Right ventricle myocardium inferior (tissue), 1 donor: ENCODE data around the gene LUC7L3. TPM values are rescaled to one million over a fixed set of nuclear protein-coding genes. Genes with fewer than 3 reads are reported as not detected.
"Not testable (repeated sequence)": the region's sequence is repeated elsewhere in the genome, so short reads cannot be mapped to it uniquely, and the experiment has no call there.

ENCODE experiments used
- ATAC-seq: fragments of 200-7000 bp; cut with Tn5 transposase; one replicate; pipeline ENCODE4 v1.9.1; 2020; ENCODE audit warnings: mild to moderate bottlenecking, moderate library complexity
- DNase-seq: peaks from one replicate; pipeline ENCODE4 v3.0.0; 2021; ENCODE audit errors: missing footprints
- intact Hi-C: fragments of 100-400 bp; cut with DNase I; formaldehyde crosslinking; loops from one replicate; pipeline ENCODE4 v1.11.0; 2022
- long read RNA-seq: library from polyadenylated mRNA; unstranded; transcript quantifications from one replicate; pipeline ENCODE4 v2.0.0, GENCODE V29; 2021
- total RNA-seq: library from RNA; stranded (reverse); fragmentation: NEBNext Ultra II Directional; extraction: Animal tissue kit (Norgen Biotek cat#: 25700); gene quantifications from one replicate; pipeline ENCODE4 v1.2.1, GENCODE V29; 2021
- donor health status: DM: no; HTN: yes; CAD: no; lungs with severe emphysema.

LUC7L3 gene, protein sequence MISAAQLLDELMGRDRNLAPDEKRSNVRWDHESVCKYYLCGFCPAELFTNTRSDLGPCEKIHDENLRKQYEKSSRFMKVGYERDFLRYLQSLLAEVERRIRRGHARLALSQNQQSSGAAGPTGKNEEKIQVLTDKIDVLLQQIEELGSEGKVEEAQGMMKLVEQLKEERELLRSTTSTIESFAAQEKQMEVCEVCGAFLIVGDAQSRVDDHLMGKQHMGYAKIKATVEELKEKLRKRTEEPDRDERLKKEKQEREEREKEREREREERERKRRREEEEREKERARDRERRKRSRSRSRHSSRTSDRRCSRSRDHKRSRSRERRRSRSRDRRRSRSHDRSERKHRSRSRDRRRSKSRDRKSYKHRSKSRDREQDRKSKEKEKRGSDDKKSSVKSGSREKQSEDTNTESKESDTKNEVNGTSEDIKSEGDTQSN
- 49.3 TPM for total RNA-seq
- long read RNA-seq, partial matches to known transcripts, result 1 of 9 reads
- long read RNA-seq, other reads (novel, unspliced or antisense), result 3 of 9 reads

DNA sequence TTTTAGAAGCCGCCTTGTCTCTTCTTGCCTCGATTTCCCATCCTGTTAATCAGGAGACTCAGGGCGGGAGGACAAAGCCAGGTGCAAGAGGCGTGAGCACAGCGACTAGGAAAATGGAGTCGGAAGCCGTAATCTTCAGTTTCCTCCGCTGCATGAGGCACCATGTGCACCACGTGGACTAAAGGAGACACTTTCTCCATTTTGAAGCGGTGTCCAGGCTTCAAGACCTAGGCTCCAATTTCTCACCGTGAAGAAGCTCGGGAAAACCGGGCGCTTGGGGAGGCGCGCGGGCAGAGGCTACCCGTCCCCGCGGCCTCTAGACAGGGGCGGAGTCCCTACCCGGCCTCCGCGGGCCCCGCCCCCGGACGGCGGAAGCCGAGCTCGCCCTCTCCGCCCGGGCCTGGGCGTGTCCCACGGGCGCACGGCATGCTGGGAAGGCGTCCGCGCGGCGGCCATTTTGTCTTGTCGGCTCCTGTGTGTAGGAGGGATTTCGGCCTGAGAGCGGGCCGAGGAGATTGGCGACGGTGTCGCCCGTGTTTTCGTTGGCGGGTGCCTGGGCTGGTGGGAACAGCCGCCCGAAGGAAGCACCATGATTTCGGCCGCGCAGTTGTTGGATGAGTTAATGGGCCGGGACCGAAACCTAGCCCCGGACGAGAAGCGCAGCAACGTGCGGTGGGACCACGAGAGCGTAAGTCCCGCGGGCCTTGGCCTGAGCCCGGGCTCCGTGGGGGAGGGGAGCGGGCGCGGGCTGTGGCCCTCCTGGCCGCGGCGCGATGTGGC is at the start of gene LUC7L3:
Gene LUC7L3 (plus strand): TSS at position 460 of the 780 bp plus-strand sequence. CDS start 130 bp downstream, at position 590.
- intact Hi-C loops, result loop anchor here (10.0 kb wide), 1 partner anchor 435 kb away; the partner anchor contains the start of gene NME1
- ATAC-seq (peak; percentile 98), DNase-seq (peak; percentile 98)

DNA sequence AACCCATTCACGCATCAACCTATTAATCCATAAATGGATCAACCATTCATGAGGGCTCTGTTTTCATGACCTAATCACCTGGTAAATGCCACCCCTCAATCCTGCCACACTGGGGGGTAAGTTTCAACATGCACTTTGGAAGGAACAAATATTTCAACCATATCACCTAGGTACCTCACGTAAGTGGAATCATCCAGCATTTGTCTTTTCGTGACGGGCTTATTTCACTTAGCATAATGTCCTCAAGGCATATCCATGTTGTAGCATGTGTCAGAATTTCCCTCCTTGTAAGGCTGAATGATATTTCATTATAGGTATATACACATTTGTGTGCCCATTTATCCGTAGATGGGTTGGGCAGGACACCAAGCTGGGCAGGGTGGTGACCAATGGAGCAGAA is 47.3 kb upstream of the LUC7L3 start:
- DNase-seq, result peak; percentile 4
- intact Hi-C loops, result no loop called here
- no peak for ATAC-seq

DNA sequence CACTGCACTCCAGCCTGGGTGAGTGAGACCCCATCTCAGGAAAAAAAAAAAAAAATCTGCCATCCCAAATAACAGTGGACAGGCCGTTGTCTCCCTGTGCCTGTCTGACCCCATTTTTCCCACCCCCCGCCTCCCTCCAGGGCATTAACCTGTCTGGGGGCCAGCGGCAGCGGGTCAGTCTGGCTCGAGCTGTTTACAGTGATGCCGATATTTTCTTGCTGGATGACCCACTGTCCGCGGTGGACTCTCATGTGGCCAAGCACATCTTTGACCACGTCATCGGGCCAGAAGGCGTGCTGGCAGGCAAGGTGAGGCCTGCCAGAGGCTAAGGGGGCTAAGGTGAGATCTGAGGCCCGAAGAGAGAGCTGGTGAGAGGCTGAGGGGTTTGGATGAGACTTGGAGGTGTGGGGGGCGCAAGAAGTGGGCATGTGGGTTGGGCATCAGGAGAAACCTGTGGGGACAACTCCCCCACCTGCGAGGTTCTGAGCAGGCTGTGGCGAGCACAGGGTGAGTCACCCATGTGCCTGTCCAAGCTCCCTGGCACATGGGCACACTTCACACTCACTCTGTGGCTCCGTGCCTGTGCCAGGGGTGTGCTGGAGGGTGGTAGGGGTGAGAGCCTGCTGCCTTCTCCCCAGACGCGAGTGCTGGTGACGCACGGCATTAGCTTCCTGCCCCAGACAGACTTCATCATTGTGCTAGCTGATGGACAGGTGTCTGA is 46.4 kb upstream of the LUC7L3 start:
- ATAC-seq, result peak; percentile 66
- intact Hi-C loops, result no loop called here

DNA sequence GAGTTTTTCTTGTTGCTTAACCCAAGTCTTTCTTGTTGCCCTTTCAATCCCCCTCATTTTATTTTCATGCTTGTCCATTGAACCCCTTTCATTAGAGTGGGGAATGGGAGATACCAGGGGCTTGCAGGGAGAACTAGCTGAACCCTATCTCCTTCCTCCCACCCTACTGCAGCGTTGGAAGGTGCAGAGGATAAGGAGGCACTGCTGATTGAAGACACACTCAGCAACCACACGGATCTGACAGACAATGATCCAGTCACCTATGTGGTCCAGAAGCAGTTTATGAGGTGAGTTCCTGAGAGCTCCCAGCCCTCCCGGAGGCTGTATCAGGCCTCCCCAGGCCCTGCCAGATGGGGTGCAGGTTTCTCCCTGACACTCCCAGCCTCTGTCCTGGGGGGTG is 44.2 kb upstream of the LUC7L3 start:
- ATAC-seq (no peak), DNase-seq (peak; percentile 16)
- intact Hi-C loops, result no loop called here

More for the DNA sequence above, 46.4 kb upstream of the LUC7L3 start:
- DNase-seq, result peak; percentile 45

DNA sequence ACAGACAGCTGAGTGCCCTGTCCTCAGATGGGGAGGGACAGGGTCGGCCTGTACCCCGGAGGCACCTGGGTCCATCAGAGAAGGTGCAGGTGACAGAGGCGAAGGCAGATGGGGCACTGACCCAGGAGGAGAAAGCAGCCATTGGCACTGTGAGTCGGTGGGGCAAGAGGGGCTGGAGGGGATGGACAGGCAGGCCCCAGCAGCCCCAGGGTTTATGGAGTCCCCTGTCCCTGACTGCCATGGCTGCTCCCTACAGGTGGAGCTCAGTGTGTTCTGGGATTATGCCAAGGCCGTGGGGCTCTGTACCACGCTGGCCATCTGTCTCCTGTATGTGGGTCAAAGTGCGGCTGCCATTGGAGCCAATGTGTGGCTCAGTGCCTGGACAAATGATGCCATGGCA is 43.8 kb upstream of the LUC7L3 start:
- DNase-seq, result no peak
- intact Hi-C loops, result no loop called here
- ATAC-seq, result no peak

DNA sequence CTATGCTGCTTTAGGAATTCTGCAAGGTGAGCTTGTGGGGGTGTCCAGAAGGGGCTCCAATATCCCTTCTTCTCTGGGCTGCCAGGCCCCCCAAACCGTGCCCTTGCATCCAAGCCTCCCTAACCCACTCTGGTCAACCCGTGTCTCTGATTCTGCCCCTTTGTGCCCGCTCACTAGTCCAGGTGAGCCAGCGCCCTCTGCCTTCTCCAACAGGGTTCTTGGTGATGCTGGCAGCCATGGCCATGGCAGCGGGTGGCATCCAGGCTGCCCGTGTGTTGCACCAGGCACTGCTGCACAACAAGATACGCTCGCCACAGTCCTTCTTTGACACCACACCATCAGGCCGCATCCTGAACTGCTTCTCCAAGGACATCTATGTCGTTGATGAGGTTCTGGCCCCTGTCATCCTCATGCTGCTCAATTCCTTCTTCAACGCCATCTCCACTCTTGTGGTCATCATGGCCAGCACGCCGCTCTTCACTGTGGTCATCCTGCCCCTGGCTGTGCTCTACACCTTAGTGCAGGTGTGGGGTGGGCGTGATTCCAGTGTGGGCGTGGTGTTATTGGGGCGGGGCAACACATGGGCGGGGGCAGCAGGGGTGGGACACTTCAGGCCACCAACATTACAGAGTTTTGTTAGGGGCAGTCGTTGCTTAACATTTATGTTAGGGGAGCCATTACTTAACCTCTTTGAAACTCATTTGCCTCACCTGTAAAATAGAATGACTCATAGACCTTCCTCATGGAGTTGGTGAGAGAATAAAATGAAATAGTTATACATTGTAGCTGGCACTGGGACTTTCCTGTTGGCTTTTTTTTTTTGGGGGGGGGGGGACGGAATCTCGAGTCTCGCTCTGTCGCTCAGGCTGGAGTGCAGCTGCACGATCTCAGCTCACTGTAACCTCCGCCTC is 43.1 kb upstream of the LUC7L3 start:
- intact Hi-C loops, result no loop called here
- DNase-seq (peak; percentile 55), ATAC-seq (no peak)

DNA sequence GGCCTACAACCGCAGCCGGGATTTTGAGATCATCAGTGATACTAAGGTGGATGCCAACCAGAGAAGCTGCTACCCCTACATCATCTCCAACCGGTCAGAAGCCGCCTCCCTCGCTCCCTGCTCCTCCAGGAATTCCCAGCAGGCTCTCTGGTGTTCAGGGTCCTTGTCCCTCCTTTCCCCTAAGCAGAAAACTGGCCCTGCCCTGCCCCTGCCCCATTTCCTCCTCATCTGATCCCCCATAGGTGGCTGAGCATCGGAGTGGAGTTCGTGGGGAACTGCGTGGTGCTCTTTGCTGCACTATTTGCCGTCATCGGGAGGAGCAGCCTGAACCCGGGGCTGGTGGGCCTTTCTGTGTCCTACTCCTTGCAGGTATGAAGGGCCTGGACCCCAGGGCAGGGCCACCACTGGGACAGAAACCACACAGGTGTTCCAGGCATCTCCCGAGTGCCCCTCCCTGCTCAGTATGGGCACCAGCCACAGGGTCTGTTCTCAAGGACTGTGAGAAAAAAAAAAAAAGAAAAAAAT is 41.5 kb upstream of the LUC7L3 start:
- ATAC-seq, result no peak
- intact Hi-C loops, result no loop called here
- peak; percentile 46 for DNase-seq

DNA sequence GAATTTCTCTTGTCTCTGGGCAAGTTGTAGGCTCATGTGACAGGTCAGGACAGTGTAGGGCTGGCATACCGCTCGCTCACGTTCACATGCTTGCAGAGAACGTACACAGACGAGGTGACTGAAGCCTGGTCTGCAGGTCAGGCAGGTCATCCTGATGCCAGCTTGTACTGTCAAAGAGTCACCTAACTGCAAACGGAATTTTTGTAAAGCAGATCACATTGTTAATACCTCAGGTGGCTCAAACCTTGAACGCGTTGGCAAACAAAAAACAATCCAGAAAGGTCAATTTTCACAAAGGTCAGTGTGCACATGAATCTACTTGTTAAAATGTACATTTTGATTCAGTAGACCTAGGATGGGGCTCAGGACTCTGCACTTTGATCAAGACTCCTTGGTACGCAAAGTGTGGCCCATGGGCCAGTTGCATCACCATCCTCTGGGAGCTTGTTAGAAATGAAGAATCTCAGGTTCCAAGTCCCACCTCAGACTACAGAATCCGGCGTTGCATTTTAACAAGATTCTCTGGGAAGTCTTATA is 40.3 kb upstream of the LUC7L3 start:
- DNase-seq (peak; percentile 13), ATAC-seq (no peak)
- intact Hi-C loops, result no loop called here

DNA sequence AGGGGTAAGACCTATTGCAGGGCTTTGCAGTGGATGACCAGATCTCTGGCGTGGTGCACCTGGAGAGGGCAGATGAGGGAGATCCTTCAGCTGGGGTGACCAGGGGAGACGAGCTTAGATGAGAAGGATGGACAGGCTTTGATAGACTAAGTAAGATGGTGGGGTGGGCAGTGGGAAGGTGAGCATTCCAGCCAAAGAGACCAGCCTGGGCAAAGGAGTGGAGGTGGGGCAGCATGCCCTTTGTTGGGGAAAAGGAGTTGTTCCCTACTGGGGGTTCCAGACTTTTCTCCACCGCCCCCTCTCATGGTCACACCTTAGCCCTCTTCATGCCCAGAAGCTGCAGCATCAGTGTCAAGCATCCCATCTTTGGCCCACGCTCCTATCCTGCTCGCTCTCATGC is 39.3 kb upstream of the LUC7L3 start:
- DNase-seq (peak; percentile 6), ATAC-seq (no peak)
- intact Hi-C loops, result loop anchor here (2.0 to 10.0 kb wide), 3 partner anchors 49 to 195 kb away; partner anchors contain the start of gene SPATA20

DNA sequence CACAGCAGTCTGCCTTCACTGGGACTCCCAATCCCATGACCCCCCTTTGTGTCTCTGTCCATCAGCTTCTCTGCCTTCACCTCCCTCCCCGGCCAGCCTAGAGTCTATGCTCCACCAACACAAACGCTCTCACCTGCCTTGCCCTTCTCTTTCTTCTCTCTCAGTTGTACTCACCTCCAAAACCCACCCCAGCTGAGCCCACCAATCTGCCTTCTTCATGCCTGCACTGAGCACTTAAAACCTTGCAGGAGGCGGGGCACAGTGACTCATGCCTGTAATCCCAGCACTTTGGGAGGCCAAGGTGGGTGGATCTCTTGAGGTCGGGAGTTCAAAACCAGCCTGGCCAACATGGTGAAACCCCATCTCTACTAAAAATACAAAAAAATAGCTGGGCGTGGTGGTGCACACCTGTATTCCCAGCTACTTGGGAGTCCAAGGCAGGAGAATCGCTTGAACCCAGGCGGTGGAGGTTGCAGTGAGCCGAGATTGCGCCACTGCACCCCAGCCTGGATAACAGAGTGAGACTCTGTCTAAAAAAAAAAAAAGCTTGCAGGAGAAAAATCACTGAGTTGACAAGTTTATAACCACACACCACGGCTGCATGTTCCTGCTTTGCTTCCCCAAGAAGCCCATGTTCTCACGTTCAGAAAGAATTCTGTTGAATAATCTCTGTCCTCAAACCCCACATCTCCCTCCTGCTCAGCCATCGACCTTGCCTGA is 38.7 kb upstream of the LUC7L3 start:
- ATAC-seq, result not testable (repeated sequence)
- intact Hi-C loops, result loop anchor here (2.0 to 10.0 kb wide), 3 partner anchors 50 to 196 kb away; partner anchors contain the start of gene SPATA20
- DNase-seq, result peak; percentile 44

DNA sequence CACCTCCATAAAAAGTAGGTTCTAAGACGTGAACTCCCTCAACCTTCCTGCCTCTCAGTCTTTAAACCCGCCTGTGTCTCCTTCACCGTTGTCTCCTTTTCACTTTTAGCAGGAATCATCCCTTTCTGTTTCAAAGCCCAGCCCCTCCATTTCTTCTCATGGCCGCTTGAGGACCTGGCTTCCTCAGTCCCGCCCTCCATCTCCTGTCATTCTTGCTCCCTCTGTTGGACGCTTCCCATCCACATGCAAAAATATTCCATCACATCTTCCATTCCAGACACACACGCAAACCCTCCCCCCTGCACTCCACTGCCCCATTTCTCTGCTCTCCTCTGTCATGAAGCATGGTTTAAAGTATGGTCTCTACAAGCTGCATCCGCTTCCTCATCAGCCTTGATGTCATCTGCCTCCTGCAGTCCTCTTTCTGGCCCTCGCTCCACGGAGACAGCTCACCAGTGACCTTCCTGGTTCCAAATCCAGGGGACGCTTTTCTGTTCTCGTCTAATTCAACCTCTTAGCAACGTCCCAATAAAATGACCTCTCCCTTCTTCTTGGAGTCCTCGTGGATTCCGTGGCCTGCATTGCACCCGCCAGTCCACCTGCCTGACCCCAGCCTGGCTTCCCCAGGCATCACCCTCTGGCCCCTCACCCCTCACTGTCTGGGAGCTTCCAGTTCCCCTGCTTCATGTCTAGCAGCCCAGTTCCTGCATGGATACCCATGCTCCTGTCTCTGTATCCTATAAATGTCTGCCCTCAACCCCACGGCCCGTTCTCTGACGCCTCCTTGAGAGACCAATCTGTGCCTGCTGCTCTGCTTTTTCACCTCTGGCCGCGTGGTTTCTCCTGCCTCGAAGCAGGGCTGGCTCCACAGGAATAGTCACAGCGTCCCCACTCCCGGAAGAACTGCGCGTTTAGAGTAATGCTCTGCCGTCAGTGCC is 37.9 kb upstream of the LUC7L3 start:
- intact Hi-C loops, result loop anchor here (2.0 to 10.0 kb wide), 3 partner anchors 51 to 197 kb away; partner anchors contain the start of gene SPATA20

DNA sequence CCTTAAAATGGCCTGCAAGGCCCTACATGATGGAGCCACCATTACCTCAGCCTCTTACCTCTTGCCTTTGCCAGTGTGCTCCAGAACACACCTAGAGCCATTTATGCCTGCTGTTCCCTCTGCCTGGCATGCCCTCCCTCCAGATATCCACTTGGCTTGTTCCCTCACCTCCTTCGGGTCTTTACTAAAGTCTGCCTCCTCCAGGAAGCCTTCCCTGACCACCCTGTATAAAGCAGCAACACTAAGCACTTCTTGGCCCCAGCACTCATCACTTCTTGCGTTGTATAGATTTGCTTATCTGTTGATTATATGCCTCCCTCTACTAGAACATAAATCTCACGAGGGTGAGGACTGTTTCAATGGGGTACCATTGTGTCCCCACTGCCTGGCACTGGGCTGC is 37.0 kb upstream of the LUC7L3 start:
- ATAC-seq, result no peak
- intact Hi-C loops, result loop anchor here (5.0 to 10.0 kb wide), 2 partner anchors 135 to 198 kb away; partner anchors contain the start of gene SPATA20

More for the DNA sequence above, 37.9 kb upstream of the LUC7L3 start:
- DNase-seq (peak; percentile 61), ATAC-seq (peak; percentile 48)

DNA sequence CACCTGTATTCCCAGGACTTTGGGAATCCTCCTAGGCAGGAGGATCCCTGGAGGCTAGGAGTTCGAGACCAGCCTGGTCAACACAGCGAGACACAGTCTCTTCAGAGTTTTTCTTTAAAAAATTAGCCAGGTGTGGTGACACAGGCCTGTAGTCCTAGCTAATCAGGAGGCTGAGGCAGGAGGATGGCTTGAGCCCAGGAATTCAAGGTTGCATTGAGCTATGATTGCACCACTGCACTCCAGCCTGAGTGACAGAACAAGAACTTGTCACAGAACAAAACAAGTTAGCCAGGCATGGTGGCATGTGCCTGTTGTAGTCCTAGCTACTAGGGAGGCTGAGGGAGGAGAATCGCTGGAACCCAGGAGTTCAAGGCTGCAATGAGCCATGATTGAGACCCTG is 36.5 kb upstream of the LUC7L3 start:
- peak; percentile 50 for DNase-seq
- intact Hi-C loops, result loop anchor here (5.0 to 10.0 kb wide), 2 partner anchors 136 to 198 kb away; partner anchors contain the start of gene SPATA20
- ATAC-seq, result no peak

More for the DNA sequence above, 37.0 kb upstream of the LUC7L3 start:
- no peak for DNase-seq

DNA sequence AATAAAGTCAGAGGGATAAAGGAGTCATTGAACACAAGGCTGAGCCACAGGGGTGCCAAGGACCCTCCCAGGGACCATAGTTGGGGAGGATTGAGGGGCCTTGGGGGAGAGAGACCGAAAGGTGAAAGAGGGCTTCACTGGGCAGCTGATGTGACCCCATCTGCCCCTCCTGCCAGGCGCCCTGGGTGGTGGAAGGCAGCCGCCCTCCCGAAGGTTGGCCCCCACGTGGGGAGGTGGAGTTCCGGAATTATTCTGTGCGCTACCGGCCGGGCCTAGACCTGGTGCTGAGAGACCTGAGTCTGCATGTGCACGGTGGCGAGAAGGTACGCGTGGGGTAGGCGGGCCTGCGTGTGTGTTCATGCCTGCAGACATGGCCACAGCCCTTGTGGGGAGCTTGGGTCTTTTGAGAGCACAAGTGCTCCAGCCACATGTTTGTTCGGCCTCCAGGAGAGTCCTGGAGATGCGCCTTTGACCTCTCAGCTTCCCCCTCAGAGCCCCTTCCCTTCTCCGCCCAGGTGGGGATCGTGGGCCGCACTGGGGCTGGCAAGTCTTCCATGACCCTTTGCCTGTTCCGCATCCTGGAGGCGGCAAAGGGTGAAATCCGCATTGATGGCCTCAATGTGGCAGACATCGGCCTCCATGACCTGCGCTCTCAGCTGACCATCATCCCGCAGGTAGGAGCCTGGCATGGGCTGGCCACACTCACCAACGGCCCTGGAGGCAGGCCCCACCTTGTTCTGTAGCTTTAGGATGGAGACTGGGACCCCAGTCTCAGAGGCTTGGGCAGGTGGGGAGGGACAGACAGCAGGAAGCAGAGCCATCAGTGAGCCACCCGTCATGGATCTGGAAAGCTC is 35.7 kb upstream of the LUC7L3 start:
- intact Hi-C loops, result loop anchor here (5.0 to 10.0 kb wide), 2 partner anchors 136 to 199 kb away; partner anchors contain the start of gene SPATA20
- peak; percentile 68 for DNase-seq
- no peak for ATAC-seq
